Activated CD4-positive, alpha-beta memory T cell treated with anti-CD3 and anti-CD28 coated beads, Interleukin-2, amount 10 ng/mL, durations not matched to agents 7 days and 5 days (primary cell): ENCODE measurements around the gene EXOSC7. TPM values are rescaled to one million over a fixed set of nuclear protein-coding genes. Genes with fewer than 3 reads are reported as not detected.

Experiments
- CTCF ChIA-PET: fragments of 350-600 bp; sonication (Branson Sonifier 250); formaldehyde crosslinking; loops from one replicate; lab custom pipeline; 2021; ENCODE audit warnings: antibody characterized with exemption, inconsistent platforms; lab: Charles Lee
- POLR2A ChIA-PET: fragments of 350-600 bp; sonication (Branson Sonifier 250); formaldehyde crosslinking; loops from one replicate; lab custom pipeline; 2021; ENCODE audit warnings: antibody characterized with exemption; lab: Charles Lee
- DNase-seq: peaks from one replicate; pipeline ENCODE4 v3.0.0-alpha.2; 2020
- H3K27ac Mint-ChIP-seq: one replicate; pipeline ENCODE4 v1.8.0; 2021; ENCODE audit warnings: mild to moderate bottlenecking, mixed read lengths
- H3K27me3 Mint-ChIP-seq: one replicate; pipeline ENCODE4 v1.8.0; 2021; ENCODE audit warnings: mixed read lengths
- H3K36me3 Mint-ChIP-seq: one replicate; pipeline ENCODE4 v1.8.0; 2021; ENCODE audit warnings: low read depth, mixed read lengths
- H3K4me1 Mint-ChIP-seq: one replicate; pipeline ENCODE4 v1.8.0; 2021; ENCODE audit warnings: mixed read lengths
- H3K4me3 Mint-ChIP-seq: one replicate; pipeline ENCODE4 v1.8.0; 2021; ENCODE audit warnings: mild to moderate bottlenecking, mixed read lengths
- H3K9me3 Mint-ChIP-seq: one replicate; pipeline ENCODE4 v1.8.0; 2021; ENCODE audit warnings: mixed read lengths
- total RNA-seq, 2 experiments: library from RNA; stranded (reverse); gene quantifications; one replicate each; pipeline ENCODE4 v1.2.3, GENCODE V29; 2021

The EXOSC7 gene
- total RNA-seq, 2 experiments from 2014 or later: 38.0 to 40.8 TPM

GRCh38 chr3:45054196-45054857 is 78.3 kb downstream of the EXOSC7 start:
- H3K4me1 Mint-ChIP-seq: peaks cover 33% of the 10 kb centered on the region
- no peak overlapping the region for H3K27ac Mint-ChIP-seq
- no peak overlapping the region for H3K4me3 Mint-ChIP-seq
- no peak for DNase-seq
- H3K27me3 Mint-ChIP-seq: peaks cover 17% of the 10 kb centered on the region
- no peaks in the 10 kb centered on the region for H3K36me3 Mint-ChIP-seq
- CTCF ChIA-PET: interaction anchor here (1.0 to 7.4 kb wide), 5 partner anchors 11 to 156 kb away, joined by 3 to 95 read pairs (median 4); no protein-coding TSS in a partner anchor
- POLR2A ChIA-PET: interaction anchor here (0.6 to 3.4 kb wide), 2 partner anchors 12 to 87 kb away, joined by 3 to 14 read pairs; no protein-coding TSS in a partner anchor
- H3K9me3 Mint-ChIP-seq: no peaks in the 10 kb centered on the region

GRCh38 chr3:45055032-45055410 is 79.0 kb downstream of the EXOSC7 start:
- ChIA-PET POLR2A (interaction anchor here (0.6 to 3.4 kb wide), 3 partner anchors 13 to 79 kb away, joined by 3 to 14 read pairs (median 5); partner anchors contain the start of genes EXOSC7 and ZDHHC3), CTCF (interaction anchor here (0.6 to 7.4 kb wide), 11 partner anchors 10 to 601 kb away, joined by 3 to 95 read pairs (median 4); no protein-coding TSS in a partner anchor)
- Mint-ChIP-seq H3K9me3 (no peaks in the 10 kb centered on the region), H3K36me3 (no peaks in the 10 kb centered on the region), H3K4me3 (no peak overlapping the region), H3K27ac (no peak overlapping the region), H3K4me1 (peaks cover 33% of the 10 kb centered on the region), H3K27me3 (peaks cover 10% of the 10 kb centered on the region)
- no peak for DNase-seq

GRCh38 chr3:45055411-45056143 is 79.5 kb downstream of the EXOSC7 start:
- no peak overlapping the region for H3K4me3 Mint-ChIP-seq
- peaks cover 6% of the 10 kb centered on the region for H3K27me3 Mint-ChIP-seq
- POLR2A ChIA-PET: interaction anchor here (0.6 to 3.4 kb wide), 3 partner anchors 14 to 79 kb away, joined by 3 to 14 read pairs (median 5); partner anchors contain the start of genes EXOSC7 and ZDHHC3
- no peak overlapping the region for H3K27ac Mint-ChIP-seq
- no peaks in the 10 kb centered on the region for H3K9me3 Mint-ChIP-seq
- DNase-seq: no peak
- H3K4me1 Mint-ChIP-seq: peaks cover 33% of the 10 kb centered on the region
- CTCF ChIA-PET: interaction anchor here (0.6 to 7.4 kb wide), 11 partner anchors 9 to 601 kb away, joined by 3 to 95 read pairs (median 4); no protein-coding TSS in a partner anchor
- no peaks in the 10 kb centered on the region for H3K36me3 Mint-ChIP-seq

- no peak overlapping the region for H3K4me3 Mint-ChIP-seq
- no peaks in the 10 kb centered on the region for H3K36me3 Mint-ChIP-seq
- no peak overlapping the region for H3K27ac Mint-ChIP-seq
- no peaks in the 10 kb centered on the region for H3K9me3 Mint-ChIP-seq
- CTCF ChIA-PET: interaction anchor here (1.8 to 7.4 kb wide), 3 partner anchors 8 to 154 kb away, joined by 4 to 95 read pairs (median 34); no protein-coding TSS in a partner anchor
- H3K4me1 Mint-ChIP-seq: peaks cover 33% of the 10 kb centered on the region
- peaks cover 3% of the 10 kb centered on the region for H3K27me3 Mint-ChIP-seq
- POLR2A ChIA-PET: no interaction called here
- no peak for DNase-seq
These were observed 80.7 kb downstream of the EXOSC7 start for GRCh38 chr3:45056608-45057301.

GRCh38 chr3:45057557-45057956 is 81.5 kb downstream of the EXOSC7 start:
- no peak overlapping the region for H3K27ac Mint-ChIP-seq
- peaks cover 38% of the 10 kb centered on the region for H3K4me1 Mint-ChIP-seq
- ChIA-PET POLR2A (no interaction called here), CTCF (interaction anchor here (5.3 to 7.4 kb wide), 2 partner anchors 15 to 153 kb away, joined by 34 to 95 read pairs; no protein-coding TSS in a partner anchor)
- H3K27me3 Mint-ChIP-seq: peaks cover 3% of the 10 kb centered on the region
- H3K4me3 Mint-ChIP-seq: no peak overlapping the region
- no peak for DNase-seq
- no peaks in the 10 kb centered on the region for H3K9me3 Mint-ChIP-seq
- no peaks in the 10 kb centered on the region for H3K36me3 Mint-ChIP-seq

GRCh38 chr3:45059132-45059531 is 83.1 kb downstream of the EXOSC7 start:
- CTCF ChIA-PET: no interaction called here
- DNase-seq: no peak
- no peaks in the 10 kb centered on the region for H3K9me3 Mint-ChIP-seq
- peaks cover 30% of the 10 kb centered on the region for H3K4me1 Mint-ChIP-seq
- H3K36me3 Mint-ChIP-seq: no peaks in the 10 kb centered on the region
- H3K27ac Mint-ChIP-seq: no peak overlapping the region
- peaks cover 3% of the 10 kb centered on the region for H3K27me3 Mint-ChIP-seq
- H3K4me3 Mint-ChIP-seq: no peak overlapping the region
- POLR2A ChIA-PET: no interaction called here

GRCh38 chr3:45060165-45060892 is 84.3 kb downstream of the EXOSC7 start:
- Mint-ChIP-seq H3K27me3 (peaks cover 3% of the 10 kb centered on the region), H3K36me3 (no peaks in the 10 kb centered on the region), H3K9me3 (no peaks in the 10 kb centered on the region), H3K4me3 (no peak overlapping the region), H3K4me1 (peaks cover 30% of the 10 kb centered on the region), H3K27ac (no peak overlapping the region)
- ChIA-PET CTCF (interaction anchor here (0.6 kb wide), 1 partner anchor 600 kb away, joined by 4 read pairs; no protein-coding TSS in a partner anchor), POLR2A (no interaction called here)
- DNase-seq: no peak

Other genes with a start within 250 kb of the EXOSC7 start
- gene ZNF501, start 246.6 kb upstream of the EXOSC7 start, total RNA-seq: 1 to 10 TPM; 2.0 to 2.5 TPM
- 10 to 100 TPM; 31.3 to 35.9 TPM for gene KIAA1143, start 214.6 kb upstream of the EXOSC7 start, total RNA-seq
- 10 to 100 TPM; 52.5 to 53.2 TPM for gene KIF15, start 214.4 kb upstream of the EXOSC7 start, total RNA-seq
- 1 to 10 TPM; 9.3 to 9.7 TPM for gene TMEM42, start 114.3 kb upstream of the EXOSC7 start, total RNA-seq
- not detected for gene TGM4, start 101.6 kb upstream of the EXOSC7 start, total RNA-seq
- gene ZDHHC3, start 70 bp upstream of the EXOSC7 start, total RNA-seq: 10 to 100 TPM; 46.6 to 51.6 TPM
- gene CLEC3B, start 50.1 kb downstream of the EXOSC7 start, total RNA-seq: not detected
- gene CDCP1, start 170.1 kb downstream of the EXOSC7 start, total RNA-seq: 1 to 10 TPM; 1.9 to 2.2 TPM